Colonic mucosa (tissue), 4 donors: Measurements from ENCODE around the gene CD22. TPM values are rescaled to one million over a fixed set of nuclear protein-coding genes. Genes with fewer than 3 reads are reported as not detected.

Experiments used
- DNase-seq: peaks from one replicate; pipeline ENCODE4 v3.0.0-alpha.2; 2020
- H3K27ac ChIP-seq: fragments of 200-600 bp; one replicate; pipeline ENCODE4 v1.8.0; 2021
- H3K27me3 ChIP-seq: fragments of 200-600 bp; one replicate; pipeline ENCODE4 v1.8.0; 2021
- H3K36me3 ChIP-seq: fragments of 200-600 bp; one replicate; pipeline ENCODE4 v1.8.0; 2021
- H3K4me1 ChIP-seq: fragments of 200-600 bp; one replicate; pipeline ENCODE4 v1.8.0; 2021; ENCODE audit warnings: mild to moderate bottlenecking
- H3K4me3 ChIP-seq: fragments of 200-600 bp; one replicate; pipeline ENCODE4 v1.8.0; 2021
- H3K9ac ChIP-seq, 2 donors: one replicate each; pipeline ENCODE4 v1.7.0; 2013; ENCODE audit warnings: control low read depth in 2 of 2, low read depth in 2 of 2, low read length in 2 of 2
- H3K9me3 ChIP-seq: fragments of 200-600 bp; one replicate; pipeline ENCODE4 v1.8.0; 2021
- intact Hi-C: fragments of 100-400 bp; cut with DNase I; formaldehyde crosslinking; loops from one replicate; pipeline ENCODE4 v1.14.1; 2022
- total RNA-seq, 2 donors: library from RNA; stranded (reverse); fragmentation: NEBNext Ultra II Directional in 1 of 2; extraction: Animal tissue kit (Norgen Biotek cat#: 25700) in 1 of 2; gene quantifications; one replicate each; pipeline ENCODE4 v1.2.1, GENCODE V29; 2021
- TF ChIP-seq, protein P1 (sequence below): fragments of 200-600 bp; IDR thresholded peaks from one replicate; pipeline ENCODE4 v1.8.0; 2022; ENCODE audit warnings: antibody characterized with exemption, mild to moderate bottlenecking
- donor health status: healthy.
- donor health status: DM: no; HTN: no; CAD: no.
- donor health status: DM: no; HTN: no; CAD: no.

Gene CD22
- total RNA-seq, 2 donors from 2014 or later, result 1.6 to 3.0 TPM

DNA sequence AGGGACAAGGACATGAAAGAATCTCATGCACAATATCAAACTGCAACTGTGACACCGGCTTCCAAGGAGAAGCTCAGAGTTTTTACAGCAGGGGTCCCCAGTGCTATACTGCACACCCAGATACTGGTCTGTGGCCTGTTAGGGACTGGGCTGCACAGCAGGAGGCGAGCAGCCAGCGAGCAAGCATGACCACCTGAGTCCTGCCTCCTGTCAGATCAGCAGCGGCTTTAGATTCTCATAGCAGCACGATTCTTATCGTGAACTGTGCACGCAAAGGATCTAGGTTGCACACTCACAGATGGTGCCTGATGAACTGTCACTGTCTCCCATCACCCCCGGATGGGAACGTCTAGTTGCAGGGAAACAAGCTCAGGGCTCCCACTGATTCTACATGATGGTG is 13.1 kb upstream of the CD22 start:
- H3K9me3 ChIP-seq, result no peaks in the 10 kb centered on the region
- intact Hi-C loops, result no loop called here
- no peak overlapping the region for H3K27ac ChIP-seq
- no peaks in the 10 kb centered on the region for H3K36me3 ChIP-seq
- H3K4me3 ChIP-seq, result no peak overlapping the region
- no peaks in the 10 kb centered on the region for H3K27me3 ChIP-seq
- no peak overlapping the region for H3K9ac ChIP-seq
- H3K4me1 ChIP-seq, result no peaks in the 10 kb centered on the region
- TF ChIP-seq, protein P1, sequence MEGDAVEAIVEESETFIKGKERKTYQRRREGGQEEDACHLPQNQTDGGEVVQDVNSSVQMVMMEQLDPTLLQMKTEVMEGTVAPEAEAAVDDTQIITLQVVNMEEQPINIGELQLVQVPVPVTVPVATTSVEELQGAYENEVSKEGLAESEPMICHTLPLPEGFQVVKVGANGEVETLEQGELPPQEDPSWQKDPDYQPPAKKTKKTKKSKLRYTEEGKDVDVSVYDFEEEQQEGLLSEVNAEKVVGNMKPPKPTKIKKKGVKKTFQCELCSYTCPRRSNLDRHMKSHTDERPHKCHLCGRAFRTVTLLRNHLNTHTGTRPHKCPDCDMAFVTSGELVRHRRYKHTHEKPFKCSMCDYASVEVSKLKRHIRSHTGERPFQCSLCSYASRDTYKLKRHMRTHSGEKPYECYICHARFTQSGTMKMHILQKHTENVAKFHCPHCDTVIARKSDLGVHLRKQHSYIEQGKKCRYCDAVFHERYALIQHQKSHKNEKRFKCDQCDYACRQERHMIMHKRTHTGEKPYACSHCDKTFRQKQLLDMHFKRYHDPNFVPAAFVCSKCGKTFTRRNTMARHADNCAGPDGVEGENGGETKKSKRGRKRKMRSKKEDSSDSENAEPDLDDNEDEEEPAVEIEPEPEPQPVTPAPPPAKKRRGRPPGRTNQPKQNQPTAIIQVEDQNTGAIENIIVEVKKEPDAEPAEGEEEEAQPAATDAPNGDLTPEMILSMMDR, result no peak
- DNase-seq, result no peak

DNA sequence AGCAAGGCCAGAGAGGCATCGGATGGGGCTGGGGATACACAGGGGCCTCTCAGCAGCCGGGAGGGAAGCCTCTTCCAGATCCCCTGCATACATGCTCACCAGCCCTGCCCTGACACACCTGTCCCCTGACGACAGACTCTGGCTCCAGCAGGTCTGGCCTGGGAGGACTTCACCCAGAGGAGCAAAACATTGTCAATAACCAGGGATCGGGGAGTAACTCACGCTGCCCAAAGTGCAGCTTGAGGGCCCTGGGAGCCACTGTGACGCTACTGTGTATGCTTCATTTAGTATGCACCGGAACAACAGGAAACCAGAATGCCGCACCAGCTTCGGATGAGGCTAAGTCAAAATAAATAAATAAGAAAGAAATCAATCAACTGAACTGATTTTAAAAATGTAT is 12.4 kb upstream of the CD22 start:
- DNase-seq, result no peak
- H3K4me1 ChIP-seq, result no peaks in the 10 kb centered on the region
- H3K9ac ChIP-seq, result no peak overlapping the region
- TF ChIP-seq, protein P1, result no peak
- H3K9me3 ChIP-seq, result no peaks in the 10 kb centered on the region
- no peak overlapping the region for H3K4me3 ChIP-seq
- no peaks in the 10 kb centered on the region for H3K36me3 ChIP-seq
- intact Hi-C loops, result no loop called here
- no peaks in the 10 kb centered on the region for H3K27me3 ChIP-seq
- no peak overlapping the region for H3K27ac ChIP-seq

DNA sequence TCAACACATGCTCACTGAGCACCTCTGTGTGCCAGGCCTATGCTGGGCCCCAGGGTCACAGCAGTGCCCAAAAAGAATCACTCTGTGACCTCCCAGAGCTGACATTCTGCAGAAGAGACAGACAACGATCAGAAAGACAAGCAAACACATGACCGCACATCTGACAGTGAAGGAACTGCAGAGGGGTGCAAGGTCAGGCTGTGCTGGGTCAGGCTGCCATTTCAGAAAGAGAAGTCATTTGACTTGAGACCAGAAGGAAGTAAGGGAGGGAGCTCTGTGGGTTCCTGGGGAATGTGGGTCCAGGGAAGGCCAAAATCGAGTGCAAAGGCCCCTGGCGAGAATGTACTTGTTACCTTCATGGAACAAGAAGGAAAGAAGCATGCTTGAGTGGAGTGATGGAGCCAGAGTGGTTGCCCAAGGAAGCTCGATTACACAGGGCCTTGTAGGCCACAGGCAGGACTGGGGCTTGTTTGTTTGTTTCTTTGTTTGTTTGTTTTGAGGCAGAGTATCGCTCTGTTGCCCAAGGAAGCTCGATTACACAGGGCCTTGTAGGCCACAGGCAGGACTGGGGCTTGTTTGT is 11.4 kb upstream of the CD22 start:
- no peak overlapping the region for H3K4me3 ChIP-seq
- intact Hi-C loops, result no loop called here
- no peaks in the 10 kb centered on the region for H3K36me3 ChIP-seq
- TF ChIP-seq, protein P1, result no peak
- H3K9ac ChIP-seq, result no peak overlapping the region
- no peaks in the 10 kb centered on the region for H3K27me3 ChIP-seq
- DNase-seq, result no peak
- no peak overlapping the region for H3K27ac ChIP-seq
- no peaks in the 10 kb centered on the region for H3K4me1 ChIP-seq
- no peaks in the 10 kb centered on the region for H3K9me3 ChIP-seq

DNA sequence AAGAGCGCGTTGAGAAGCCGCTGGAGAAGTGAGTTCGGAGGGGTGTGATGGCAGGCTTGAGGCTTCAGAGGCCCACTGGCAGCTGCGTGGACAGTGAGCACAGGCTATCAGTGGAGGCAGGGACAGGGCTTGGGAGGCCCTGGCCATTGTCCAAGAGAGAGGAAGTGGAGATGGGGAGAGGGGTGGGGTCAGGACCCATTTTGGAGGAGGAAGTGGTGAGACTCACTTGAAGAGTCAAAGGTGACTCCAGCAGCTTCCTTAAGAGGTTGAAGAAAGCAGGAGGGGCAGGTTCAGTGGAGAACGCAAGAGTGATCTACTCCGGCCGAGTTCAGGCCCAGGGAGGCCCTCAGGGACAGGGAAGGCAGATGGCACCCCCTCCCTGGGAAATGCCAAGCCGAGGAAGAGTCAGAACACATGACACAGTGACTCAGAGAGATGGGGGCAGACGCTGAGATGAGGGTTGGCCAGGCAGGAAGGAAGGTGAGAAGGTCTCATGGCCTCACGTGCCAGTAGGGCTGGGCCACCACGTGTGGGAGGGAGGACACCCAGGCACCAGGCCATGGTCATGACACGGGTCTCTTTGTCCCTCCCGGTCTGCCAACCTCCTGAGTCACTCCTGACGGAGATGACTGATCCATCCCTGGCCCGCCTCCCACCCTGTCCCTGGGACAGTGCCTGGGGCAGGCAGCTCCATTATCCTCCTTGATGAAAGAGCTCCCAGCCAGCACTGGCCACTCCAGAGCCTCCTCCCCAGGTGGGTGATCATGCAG is 10.1 kb upstream of the CD22 start:
- TF ChIP-seq, protein P1, result no peak
- Histone ChIP-seq H3K27ac (no peak overlapping the region), H3K4me1 (no peaks in the 10 kb centered on the region), H3K9ac (no peak overlapping the region), H3K27me3 (no peaks in the 10 kb centered on the region), H3K36me3 (no peaks in the 10 kb centered on the region), H3K9me3 (no peaks in the 10 kb centered on the region), H3K4me3 (no peak overlapping the region)
- DNase-seq, result peak; percentile 32
- intact Hi-C loops, result no loop called here

DNA sequence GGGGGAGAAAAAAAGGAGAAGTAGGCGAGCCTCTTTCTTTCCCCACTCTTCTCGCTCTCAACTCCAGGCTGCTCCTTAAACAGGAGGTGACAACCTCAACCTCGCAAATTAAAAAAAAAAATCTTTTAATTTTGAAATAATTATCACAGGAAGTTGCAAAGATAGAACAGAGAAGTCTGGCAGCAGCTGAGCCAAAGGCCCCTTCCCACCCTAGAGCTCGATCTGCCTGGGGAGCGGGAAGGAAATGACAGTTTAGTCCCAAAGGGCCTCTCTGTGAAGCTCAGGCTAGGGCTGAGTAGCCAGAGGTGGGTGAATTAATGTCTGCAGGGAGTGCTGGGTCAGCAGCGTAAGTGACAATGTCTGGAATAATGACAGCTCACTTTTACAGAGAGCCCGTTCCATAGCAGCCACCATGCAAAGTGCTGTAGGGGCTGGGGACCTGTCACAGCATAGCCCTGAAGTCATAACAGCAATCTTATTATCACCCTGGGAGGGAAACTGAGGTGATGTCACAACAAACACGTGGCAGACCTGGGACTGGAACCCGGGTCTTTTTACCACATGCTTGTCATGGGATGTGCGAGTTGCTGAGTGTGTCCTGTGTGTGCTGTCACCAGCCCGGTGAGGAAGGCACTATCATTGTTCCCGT is 8.8 kb upstream of the CD22 start:
- no peak overlapping the region for H3K9ac ChIP-seq
- DNase-seq, result no peak

More for the DNA sequence above, 8.8 kb upstream of the CD22 start:
- Histone ChIP-seq H3K9me3 (no peaks in the 10 kb centered on the region), H3K27ac (no peak overlapping the region), H3K36me3 (no peaks in the 10 kb centered on the region), H3K4me1 (no peaks in the 10 kb centered on the region), H3K4me3 (no peak overlapping the region), H3K27me3 (no peaks in the 10 kb centered on the region)
- intact Hi-C loops, result no loop called here
- TF ChIP-seq, protein P1, result no peak
